NT2/D1 (cell line): Measurements from ENCODE around the gene SRI.

Source experiments
- SUZ12 ChIP-seq: IDR thresholded peaks from 2 replicates; pipeline ENCODE4 v1.6.1; 2011; ENCODE audit not compliant: insufficient read length, insufficient read depth; ENCODE audit errors: extremely low read depth
- YY1 ChIP-seq: IDR thresholded peaks from 2 replicates; pipeline ENCODE4 v1.6.1; 2011; ENCODE audit not compliant: insufficient read length, insufficient read depth
- ZNF274 ChIP-seq: IDR thresholded peaks from 2 replicates; pipeline ENCODE4 v1.6.1; 2011; ENCODE audit warnings: mild to moderate bottlenecking, low read depth, low read length

GRCh38 chr7:88155756-88156155 is 64.1 kb downstream of the SRI start:
- TF ChIP-seq ZNF274 (no peak), YY1 (no peak), SUZ12 (no peak)
